HG03095 (cell line): ENCODE measurements around the gene CAPS.

Experiments used
- ATAC-seq: cut with Tn5 transposase; IDR thresholded peaks from one replicate; pipeline ENCODE4 v1.9.1; 2021; ENCODE audit warnings: moderate library complexity; ENCODE audit not compliant: unreplicated experiment

The CAPS gene

GRCh38 chr19:5891938-5892771 is 21.9 kb upstream of the CAPS start:
- no peak for ATAC-seq

- ATAC-seq: no peak
Measured at GRCh38 chr19:5892772-5893275, 21.2 kb upstream of the CAPS start.

GRCh38 chr19:5893296-5893903 is 20.7 kb upstream of the CAPS start:
- no peak for ATAC-seq

DNA sequence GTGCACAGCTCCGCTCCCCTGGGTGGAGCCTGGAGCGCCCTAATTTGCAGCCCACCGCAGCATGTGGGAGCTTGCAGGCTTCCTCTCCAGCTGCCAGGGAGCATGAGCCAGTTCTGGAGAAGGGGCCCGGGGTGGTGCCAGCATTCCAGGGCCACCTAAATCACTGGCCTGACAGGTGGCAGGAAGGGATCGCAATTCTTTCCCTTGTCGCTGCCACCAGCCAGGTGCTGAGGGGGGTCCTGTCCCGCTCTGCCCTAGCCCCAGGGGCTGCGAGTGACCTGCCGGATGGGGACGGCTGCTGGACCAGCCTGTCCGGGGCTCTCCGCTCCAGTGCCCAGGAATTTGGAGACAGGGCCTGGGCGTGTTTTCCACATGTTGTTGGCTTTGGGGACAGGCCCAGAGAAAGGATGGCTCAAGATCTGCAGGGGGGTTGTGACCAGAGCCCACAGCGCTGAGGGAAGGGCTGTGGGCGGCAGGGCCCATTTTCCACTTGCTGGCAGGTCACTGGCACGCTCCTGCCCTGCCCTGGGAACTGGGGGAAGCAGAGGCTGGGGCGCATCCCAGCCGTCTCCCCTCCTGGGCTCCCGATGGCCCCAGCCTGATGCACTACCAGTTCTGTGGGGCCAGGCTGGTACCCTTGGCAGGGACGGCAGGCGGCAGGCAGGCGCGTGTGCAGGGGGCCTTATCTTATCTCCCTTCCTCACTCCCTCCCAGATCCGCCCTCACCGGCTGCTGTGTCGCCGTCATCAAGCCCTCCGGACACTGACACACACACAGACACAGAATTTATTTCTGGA is 19.9 kb upstream of the CAPS start:
- no peak for ATAC-seq

DNA sequence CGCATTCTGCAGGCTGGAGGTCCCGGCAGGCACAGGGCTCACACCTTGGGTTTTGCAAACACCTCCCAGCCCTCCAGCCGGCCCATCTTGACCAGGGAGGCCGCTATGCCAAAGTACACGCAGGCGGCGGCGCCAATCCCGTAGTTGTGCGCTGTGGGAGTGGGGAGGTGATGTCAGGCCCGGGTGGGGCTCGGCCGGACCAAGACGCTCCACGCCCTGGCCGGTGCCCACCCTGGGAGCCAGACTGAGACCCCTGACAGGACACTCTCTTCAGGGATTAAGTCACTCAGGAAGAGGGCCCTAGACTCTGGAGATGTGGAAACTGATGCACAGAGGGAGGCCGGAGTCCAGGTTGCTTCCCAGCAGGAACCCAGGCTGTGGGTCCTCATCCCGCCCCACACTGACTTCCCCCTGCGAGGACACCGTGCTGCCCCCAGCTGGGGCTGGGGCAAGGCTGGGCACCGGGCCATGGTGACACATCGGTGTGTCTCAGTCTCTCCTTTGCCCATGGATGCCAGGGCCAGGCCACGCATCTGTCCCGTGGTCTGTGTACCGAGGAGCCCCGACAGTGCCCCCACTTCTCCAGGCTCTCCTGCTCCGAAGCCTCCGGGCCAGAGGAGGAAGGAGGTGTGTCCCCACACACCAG is 19.2 kb upstream of the CAPS start:
- ATAC-seq: no peak

DNA sequence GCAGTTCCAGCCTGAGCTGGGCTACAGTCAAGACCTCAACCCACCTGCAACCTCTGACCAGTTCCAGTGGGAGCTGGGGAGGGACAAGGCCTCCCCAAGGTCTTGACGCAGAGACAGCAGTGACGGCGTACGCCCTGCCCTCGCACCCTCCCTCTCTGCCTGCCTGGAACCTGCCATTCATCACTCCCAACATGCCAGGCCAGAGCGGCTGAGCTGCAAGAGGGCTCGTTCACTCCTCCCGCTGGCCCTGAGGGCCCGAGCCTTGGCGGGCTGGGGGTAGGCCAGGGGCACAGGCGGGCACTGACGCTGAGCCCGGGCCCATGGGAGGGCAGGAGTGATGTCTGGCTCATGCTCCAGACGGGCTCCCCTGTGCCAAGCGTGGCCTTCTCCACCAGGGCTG is 18.6 kb upstream of the CAPS start:
- ATAC-seq: no peak

- ATAC-seq: no peak
Measured at GRCh38 chr19:5895890-5896289, 18.2 kb upstream of the CAPS start.

GRCh38 chr19:5896365-5897076 is 17.5 kb upstream of the CAPS start:
- ATAC-seq: no peak

DNA sequence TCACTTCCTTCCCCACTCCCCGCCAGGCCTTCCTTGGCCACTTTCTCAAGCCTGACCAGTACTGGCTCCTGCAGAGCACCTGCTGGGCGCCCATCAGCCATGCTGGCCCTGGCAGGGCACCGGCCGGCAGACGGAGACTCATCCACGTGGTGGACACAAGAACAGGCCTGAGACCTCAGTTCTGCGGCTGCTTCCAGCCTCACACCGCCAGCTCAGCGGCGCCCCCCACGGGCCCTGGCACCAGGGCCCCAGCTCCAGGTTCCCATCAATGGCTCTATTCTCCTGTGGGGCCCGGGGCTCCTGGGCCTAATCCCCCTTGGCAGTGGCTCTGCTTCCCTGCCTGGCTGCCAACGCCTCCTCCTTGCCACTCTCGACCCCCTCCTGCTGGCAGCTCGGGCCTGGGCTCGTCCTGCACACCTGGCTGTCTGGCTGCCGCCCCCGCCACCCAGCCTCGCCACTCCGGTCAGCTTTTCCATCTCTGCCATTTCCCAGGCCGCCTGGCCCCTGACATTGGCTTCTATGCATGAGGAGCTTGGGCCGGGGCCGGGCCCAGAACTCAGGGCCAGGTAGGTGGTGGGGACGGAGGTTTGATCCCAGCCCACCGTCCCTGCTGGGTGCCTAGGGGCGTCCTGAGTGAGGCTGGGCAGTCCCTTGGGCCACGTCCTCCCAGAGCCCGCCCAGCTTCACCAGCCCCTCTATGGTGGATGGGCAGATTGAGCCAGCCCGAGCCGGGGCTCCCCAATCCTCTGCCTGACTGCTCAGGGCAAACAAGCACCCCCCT is 16.7 kb upstream of the CAPS start:
- ATAC-seq: no peak

DNA sequence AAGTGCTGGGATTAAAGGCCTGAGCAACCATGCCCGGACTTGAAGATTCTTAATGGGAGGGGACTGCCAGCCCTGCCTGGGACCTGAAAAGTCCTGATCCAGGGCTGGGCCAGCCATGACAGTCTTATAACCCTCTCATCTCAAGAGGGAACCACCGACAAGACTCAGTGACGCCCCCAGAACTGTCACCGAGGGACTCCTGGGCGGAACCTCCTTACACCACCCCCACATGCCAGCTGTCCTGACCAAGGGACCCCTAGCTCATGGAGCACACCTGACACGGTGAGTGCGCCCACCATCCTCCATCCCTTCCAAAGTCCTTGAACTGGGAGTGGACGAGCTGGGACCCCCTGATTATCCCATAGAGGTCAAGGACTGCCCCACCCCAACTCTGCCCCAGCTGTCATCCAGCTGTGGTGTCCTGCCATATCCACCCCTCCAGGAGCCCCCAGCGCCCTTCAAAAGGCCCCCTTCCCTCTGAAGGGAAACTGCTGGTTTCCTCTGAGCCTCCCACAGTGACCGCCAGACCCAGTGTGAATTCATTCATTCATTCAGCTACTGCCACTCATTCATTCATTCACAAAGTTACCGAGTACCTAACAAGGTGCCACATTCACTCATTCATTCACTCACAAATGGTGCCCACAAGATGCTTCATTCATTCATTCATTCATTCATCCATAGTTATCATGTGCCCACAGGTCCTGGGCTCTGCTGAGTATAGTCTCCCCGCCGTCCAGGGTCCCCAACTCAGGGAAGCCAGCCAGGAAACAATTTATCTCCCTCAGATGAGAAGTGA is 14.1 kb upstream of the CAPS start:
- ATAC-seq: no peak

- no peak for ATAC-seq
Measured at GRCh38 chr19:5900976-5901375, 13.1 kb upstream of the CAPS start.

DNA sequence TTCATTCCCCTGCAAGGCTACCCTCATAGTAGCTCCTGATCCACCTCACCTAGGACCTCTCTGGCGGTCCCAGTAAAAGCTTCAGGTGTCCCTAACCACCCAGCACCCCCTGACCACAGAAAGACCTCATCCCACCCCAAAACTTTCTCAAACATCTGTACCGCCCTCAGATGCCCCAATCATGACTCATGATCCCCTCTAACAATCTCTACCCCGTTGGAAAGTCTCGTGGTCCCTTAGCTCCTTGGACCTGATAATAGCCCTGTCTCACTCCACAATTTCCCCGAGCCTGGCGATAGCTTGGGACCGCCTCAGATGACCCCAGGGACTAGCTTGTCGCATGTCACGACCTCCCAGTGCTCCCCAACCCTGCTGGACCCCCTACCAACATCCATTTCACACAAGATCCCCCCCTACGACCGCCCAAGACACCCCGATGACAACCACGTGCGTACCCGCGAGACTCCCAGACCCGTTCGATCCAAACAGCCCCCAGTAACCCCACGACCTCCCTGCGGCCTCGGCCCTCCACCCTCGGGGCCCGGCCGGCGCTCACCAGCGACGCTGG is 10.9 kb upstream of the CAPS start:
- ATAC-seq: no peak

DNA sequence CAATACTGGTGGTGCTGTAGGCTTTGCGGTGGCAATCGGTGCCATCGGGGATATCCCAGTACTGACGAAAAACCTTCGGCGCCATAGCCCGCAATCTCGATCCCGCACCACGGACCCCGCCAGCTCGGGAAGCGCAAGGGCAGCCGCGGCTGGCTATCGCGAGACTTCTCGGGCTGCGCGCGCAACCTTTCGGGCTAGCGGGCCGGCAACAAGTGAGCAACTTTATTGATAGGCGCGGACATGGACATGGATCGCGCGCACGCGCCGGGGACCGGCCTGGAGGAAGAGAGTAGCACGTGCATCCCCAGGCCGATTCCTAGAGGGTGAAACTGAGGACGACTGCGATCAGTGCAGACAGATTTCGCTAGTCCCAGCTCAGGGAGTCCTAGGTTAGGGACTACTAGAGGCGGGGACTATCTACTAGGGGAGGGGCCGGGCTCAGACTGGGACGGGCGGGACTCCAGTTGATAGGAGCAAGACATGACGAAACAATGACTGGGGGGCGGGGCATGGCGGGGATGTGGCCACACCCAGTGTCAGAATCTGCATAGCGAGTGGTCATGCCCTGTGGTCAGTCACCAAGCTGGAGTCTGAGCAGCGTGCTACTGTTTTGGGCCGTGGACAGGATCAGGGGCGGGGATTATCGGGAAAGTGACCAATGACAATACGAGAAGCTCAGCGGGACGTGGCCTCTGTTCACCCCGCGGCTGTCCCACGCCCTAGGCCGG is 10.3 kb upstream of the CAPS start, which contains the start of gene NDUFA11:
TSS of gene NDUFA11 (minus strand) at position 167 of the 728 bp plus-strand sequence. CDS start at position 85, 82 bp downstream.
- peak; percentile 29 for ATAC-seq

DNA sequence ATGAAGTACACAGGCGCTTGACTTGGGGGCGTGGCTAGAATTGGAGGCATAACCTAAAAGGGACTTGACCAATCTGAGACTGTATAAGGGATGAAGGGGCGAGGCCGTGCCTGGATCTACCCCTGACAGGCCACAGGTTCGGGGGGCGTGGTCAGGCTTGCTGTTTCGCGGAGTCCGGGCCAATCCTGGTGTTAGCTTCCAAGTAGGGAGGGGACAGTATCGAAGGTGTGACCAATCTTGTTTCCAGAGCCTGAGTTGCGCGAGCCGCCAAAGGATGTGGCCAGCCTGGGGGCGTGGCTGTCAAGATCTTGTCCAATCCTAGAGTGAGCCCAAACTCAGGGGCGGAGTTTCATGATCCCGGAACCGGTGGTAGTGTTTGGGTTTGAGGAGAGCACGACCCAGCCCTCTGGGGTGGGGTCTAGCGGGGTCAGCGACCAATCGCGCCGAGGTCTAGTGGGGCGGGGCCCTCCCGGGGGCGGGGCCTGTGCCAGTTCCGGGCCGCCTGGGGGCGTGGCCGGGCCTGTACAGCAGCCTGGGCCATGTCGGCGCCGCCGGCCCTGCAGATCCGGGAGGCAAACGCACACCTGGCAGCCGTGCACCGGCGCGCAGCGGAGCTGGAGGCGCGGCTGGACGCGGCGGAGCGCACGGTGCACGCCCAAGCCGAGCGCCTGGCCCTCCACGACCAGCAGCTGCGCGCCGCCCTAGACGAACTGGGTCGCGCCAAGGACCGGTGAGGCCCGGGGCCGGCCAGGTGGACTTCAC is 9.5 kb upstream of the CAPS start, which contains the start of gene VMAC:
TSS of gene VMAC (plus strand) at position 521 of the 762 bp plus-strand sequence. CDS start at position 540, 19 bp downstream.
- peak; percentile 77 for ATAC-seq

DNA sequence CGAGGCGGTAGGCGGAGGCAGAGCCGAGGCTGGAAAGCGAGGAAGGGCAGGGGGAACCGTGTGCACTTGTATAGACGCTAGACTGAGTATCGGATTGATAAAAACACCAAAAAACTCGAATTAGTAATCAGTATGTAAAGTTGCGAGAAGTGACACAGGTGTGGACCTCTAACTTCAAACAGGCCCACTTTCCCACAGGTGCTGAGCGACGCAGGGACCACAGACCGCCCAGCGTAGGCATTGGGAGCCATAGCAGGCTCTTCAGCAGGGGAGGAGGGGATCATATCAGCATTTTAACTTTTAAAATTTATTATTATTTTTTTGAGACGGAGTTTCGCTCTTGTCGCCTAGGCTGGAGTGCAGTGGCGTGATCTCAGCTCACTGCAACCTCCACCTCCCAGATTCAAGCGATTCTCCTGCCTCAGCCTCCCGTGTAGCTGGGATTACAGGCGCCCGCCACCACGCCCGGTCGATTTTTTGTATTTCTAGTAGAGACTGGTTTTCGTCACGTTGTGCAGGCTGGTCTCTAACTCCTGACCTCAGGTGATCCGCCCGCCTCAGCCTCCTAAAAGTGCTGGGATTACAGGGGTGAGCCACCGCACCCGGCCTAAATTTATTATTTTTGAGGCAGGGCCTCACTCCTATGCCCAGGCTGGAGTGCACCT is 8.8 kb upstream of the CAPS start:
- no peak for ATAC-seq

DNA sequence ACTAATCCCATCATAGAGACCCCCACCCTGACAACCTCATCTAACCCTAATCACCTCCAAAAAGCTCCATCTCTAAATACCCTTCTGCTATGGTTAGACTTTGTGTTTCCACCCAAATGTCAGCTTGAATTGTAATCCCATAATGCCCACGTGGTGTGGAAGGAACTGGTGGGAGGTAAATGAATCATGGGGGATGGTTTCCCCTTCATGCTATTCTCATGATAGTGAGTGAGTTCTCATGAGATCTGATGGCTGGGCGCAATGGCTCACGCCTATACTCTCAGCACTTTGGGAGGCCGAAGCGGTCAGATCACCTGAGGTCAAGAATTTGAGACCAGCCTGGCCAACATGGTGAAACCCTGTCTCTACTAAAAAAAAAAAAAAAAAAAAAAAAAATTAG is 6.8 kb upstream of the CAPS start:
- ATAC-seq: no peak
